ENCODE data around the gene ZNF732.
"Not testable (repeated sequence)": the region's sequence is repeated elsewhere in the genome, so short reads cannot be mapped to it uniquely, and the experiment has no call there.

ZNF732 gene

GRCh38 chr4:253936-254756 lies 51.1 kb downstream of the ZNF732 start:
- no peak for DNase-seq (ENCODE audit: low read depth)

GRCh38 chr4:252065-252601 lies 53.1 kb downstream of the ZNF732 start:
- DNase-seq (ENCODE audit: low read depth), result no peak

- no peak for DNase-seq (ENCODE audit: low read depth)
Observed at GRCh38 chr4:244471-244870, 60.8 kb downstream of the ZNF732 start.

GRCh38 chr4:243426-243825 lies 61.8 kb downstream of the ZNF732 start:
- no peak for DNase-seq (ENCODE audit: low read depth)

GRCh38 chr4:242121-242848 lies 63.0 kb downstream of the ZNF732 start:
- no peak for DNase-seq (ENCODE audit: low read depth)

- not testable (repeated sequence) for DNase-seq (ENCODE audit: low read depth)
Observed at GRCh38 chr4:241411-241810, 63.9 kb downstream of the ZNF732 start.

GRCh38 chr4:236028-236427 lies 69.2 kb downstream of the ZNF732 start:
- no peak for DNase-seq (ENCODE audit: low read depth)

- DNase-seq (ENCODE audit: low read depth), result no peak
Observed at GRCh38 chr4:234178-234577, 71.1 kb downstream of the ZNF732 start.

GRCh38 chr4:223913-224497 lies 81.3 kb downstream of the ZNF732 start:
- DNase-seq (ENCODE audit: low read depth), result no peak
